Fibroblast of villous mesenchyme (primary cell): ENCODE results near the gene ADD3. TPM values are rescaled to one million over a fixed set of nuclear protein-coding genes. Genes with fewer than 3 reads are reported as not detected.

ENCODE experiments used
- DNase-seq: peaks from one replicate; pipeline ENCODE4 v3.0.0-alpha.2; 2010; ENCODE audit warnings: low read depth
- H3K4me3 ChIP-seq: 2 replicates; pipeline ENCODE4 v1.5.1; 2011; ENCODE audit warnings: low read depth, mild to moderate bottlenecking, low read length
- CTCF ChIP-seq: IDR thresholded peaks from 2 replicates; pipeline ENCODE4 v1.5.1; 2012; ENCODE audit warnings: low read depth, mild to moderate bottlenecking, low read length; ENCODE audit not compliant: insufficient read depth
- total RNA-seq: library from RNA; depleted of rRNA; stranded (reverse); fragments of >200 nt; gene quantifications from 2 replicates; pipeline ENCODE4 v1.2.3, GENCODE V29; 2012

ADD3 gene
- total RNA-seq, 1 donor, result 97.6 TPM

- no peak for TF ChIP-seq CTCF
- peak; percentile 86 for DNase-seq
- H3K4me3 ChIP-seq, result no peak overlapping the region
These were observed 10.1 kb downstream of the ADD3 start for GRCh38 chr10:110017907-110018306.

- TF ChIP-seq CTCF, result no peak
- DNase-seq, result no peak
These were observed 12.5 kb downstream of the ADD3 start for GRCh38 chr10:110020265-110020664.

GRCh38 chr10:110022716-110023504 lies 15.1 kb downstream of the ADD3 start:
- TF ChIP-seq CTCF, result no peak
- DNase-seq, result no peak
- no peak overlapping the region for H3K4me3 ChIP-seq

More at GRCh38 chr10:110020265-110020664, 12.5 kb downstream of the ADD3 start:
- no peak overlapping the region for H3K4me3 ChIP-seq

GRCh38 chr10:110023785-110024465 lies 16.1 kb downstream of the ADD3 start:
- DNase-seq, result no peak
- no peak for TF ChIP-seq CTCF
- no peak overlapping the region for H3K4me3 ChIP-seq

- no peak for DNase-seq
- TF ChIP-seq CTCF, result no peak
- no peak overlapping the region for H3K4me3 ChIP-seq
These were observed 21.7 kb downstream of the ADD3 start for GRCh38 chr10:110029450-110029849.

GRCh38 chr10:110032801-110033700 lies 25.3 kb downstream of the ADD3 start:
- DNase-seq, result no peak
- H3K4me3 ChIP-seq, result no peak overlapping the region

More at GRCh38 chr10:110032801-110033700, 25.3 kb downstream of the ADD3 start:
- no peak for TF ChIP-seq CTCF
